ENCODE measurements around the gene ZNF587B.
"Not testable (repeated sequence)": the region's sequence is repeated elsewhere in the genome, so short reads cannot be mapped to it uniquely, and the experiment has no call there.

Gene ZNF587B

GRCh38 chr19:57872450-57872849 lies 42.4 kb downstream of the ZNF587B start:
- no peak for DNase-seq (ENCODE audit: low spot score)

GRCh38 chr19:57873883-57874799 lies 44.0 kb downstream of the ZNF587B start:
- not testable (repeated sequence) for DNase-seq (ENCODE audit: low spot score)

- DNase-seq (ENCODE audit: low spot score) = no peak
Measured at GRCh38 chr19:57886046-57886445, 55.9 kb downstream of the ZNF587B start.

GRCh38 chr19:57887195-57887941 lies 57.3 kb downstream of the ZNF587B start:
- no peak for DNase-seq (ENCODE audit: low spot score)

- DNase-seq (ENCODE audit: low spot score) = peak; percentile 11
Measured at GRCh38 chr19:57888107-57888559, 58.0 kb downstream of the ZNF587B start.

- peak; percentile 81 for DNase-seq (ENCODE audit: low spot score)
Measured at GRCh38 chr19:57888560-57889231, 58.6 kb downstream of the ZNF587B start, which contains the start of gene ZNF814. ZNF814 (minus strand) TSS chr19:57889037; CDS start chr19:57888802, 235 bp downstream.

GRCh38 chr19:57890706-57891105 lies 60.6 kb downstream of the ZNF587B start:
- DNase-seq (ENCODE audit: low spot score) = not testable (repeated sequence)
